HCT116 (cell line): ENCODE data around the gene RARG. TPM values are rescaled to one million over a fixed set of nuclear protein-coding genes. Genes with fewer than 3 reads are reported as not detected.

ENCODE experiments used
- ATAC-seq: fragments of 200-7000 bp; cut with Tn5 transposase; 2 replicates; pipeline ENCODE4 v1.9.1; 2020; ENCODE audit warnings: mild to moderate bottlenecking, moderate library complexity
- BruUV-seq: library from RNA; stranded (reverse); fragments of 400-500 nt; replicated peaks from 2 replicates; lab custom pipeline; 2021; lab: Mats Ljungman, UMichigan
- CTCF ChIA-PET: fragments of 300-600 bp; sonication (Branson Sonifier 250); formaldehyde crosslinking; loops from one replicate; lab custom pipeline; 2021; ENCODE audit warnings: antibody characterized with exemption; lab: Charles Lee
- POLR2A ChIA-PET: fragments of 300-600, 350-600 bp; sonication (Branson Sonifier 250); formaldehyde crosslinking; loops from one replicate; lab custom pipeline; 2021; ENCODE audit warnings: antibody characterized with exemption; lab: Charles Lee
- RAD21 ChIA-PET, 2 experiments: fragments of 300-600 bp; sonication (Branson Sonifier 250); formaldehyde crosslinking; loops; one replicate each; lab custom pipeline; 2023; ENCODE audit warnings: low total read pairs in 2 of 2; ENCODE audit not compliant: uncharacterized antibody in 2 of 2, unreplicated experiment in 2 of 2, low non-redundant PET in 1 of 2; lab: Charles Lee
- DNase-seq: peaks from one replicate; pipeline ENCODE4 v3.0.0-alpha.2; 2010; ENCODE audit warnings: low read depth, low spot score
- H2AFZ ChIP-seq: fragments of 200-600 bp; shearing (Covaris generic), sonication (generic); 2 replicates; pipeline ENCODE4 v1.6.1; 2017; ENCODE audit warnings: low read depth, mixed run types, mixed read lengths, antibody characterized with exemption, low read length; ENCODE audit not compliant: poor library complexity, severe bottlenecking
- H3K27ac ChIP-seq: 2 replicates; pipeline ENCODE4 v1.5.1; 2012; ENCODE audit warnings: low read depth, low read length
- H3K27me3 ChIP-seq: fragments of 200-600 bp; sonication (generic); 2 replicates; pipeline ENCODE4 v1.6.1; 2016; ENCODE audit warnings: mixed run types, low read length, mixed read lengths; ENCODE audit not compliant: insufficient read depth
- H3K36me3 ChIP-seq, 2 experiments: fragments of 200-500 bp in 1 of 2; fragments of 200-600 bp in 1 of 2; sonication (Bioruptor generic) in 1 of 2; sonication (generic) in 1 of 2; 2 replicates each; pipeline versions ENCODE4 v1.5.1 to v1.6.1; 2014 to 2016; ENCODE audit warnings: low read length in 2 of 2, inconsistent platforms in 1 of 2, mixed read lengths in 1 of 2, mixed run types in 1 of 2; ENCODE audit not compliant: insufficient read depth in 2 of 2, control insufficient read depth in 1 of 2
- H3K4me1 ChIP-seq, 2 experiments: fragments of 200-600 bp in 1 of 2; sonication (generic) in 1 of 2; 2 replicates each; pipeline versions ENCODE4 v1.5.1 to v1.6.1; 2012 to 2017; ENCODE audit warnings: low read length in 2 of 2, inconsistent platforms in 1 of 2, mild to moderate bottlenecking in 1 of 2, mixed read lengths in 1 of 2, mixed run types in 1 of 2, moderate library complexity in 1 of 2; ENCODE audit not compliant: insufficient read depth in 2 of 2, control insufficient read depth in 1 of 2
- H3K4me2 ChIP-seq: fragments of 200-600 bp; sonication (generic); 2 replicates; pipeline ENCODE4 v1.6.1; 2017; ENCODE audit warnings: mixed run types, low read length, mixed read lengths
- H3K4me3 ChIP-seq, 2 experiments: fragments of 200-600 bp in 1 of 2; sonication (generic) in 1 of 2; replicated peaks in 1 of 2; 2 replicates each; pipeline ENCODE4 v1.5.1; 2011 to 2016; ENCODE audit warnings: low read length in 2 of 2, control low read depth in 1 of 2, low read depth in 1 of 2, mild to moderate bottlenecking in 1 of 2, mixed read lengths in 1 of 2, mixed run types in 1 of 2
- H3K79me2 ChIP-seq: fragments of 200-600 bp; sonication (generic); 2 replicates; pipeline ENCODE4 v1.6.1; 2017; ENCODE audit warnings: mild to moderate bottlenecking, mixed run types, low read length, moderate library complexity, mixed read lengths; ENCODE audit not compliant: insufficient read depth
- H3K9ac ChIP-seq: fragments of 200-600 bp; sonication (generic); 2 replicates; pipeline ENCODE4 v1.6.1; 2016; ENCODE audit warnings: low read length, mixed read lengths
- H3K9me2 ChIP-seq: fragments of 200-600 bp; sonication (generic), shearing (Covaris generic); 2 replicates; pipeline ENCODE4 v1.6.1; 2017; ENCODE audit warnings: mixed run types, mild to moderate bottlenecking, moderate library complexity; ENCODE audit not compliant: insufficient read depth
- H3K9me3 ChIP-seq, 2 experiments: fragments of 200-500 bp in 1 of 2; fragments of 200-600 bp in 1 of 2; sonication (Bioruptor generic) in 1 of 2; sonication (generic) in 1 of 2; 2 replicates each; pipeline ENCODE4 v1.6.1; 2014 to 2017; ENCODE audit warnings: low read length in 2 of 2, mixed read lengths in 2 of 2, inconsistent platforms in 1 of 2, low read depth in 1 of 2, mild to moderate bottlenecking in 1 of 2, mixed run types in 1 of 2, moderate library complexity in 1 of 2; ENCODE audit not compliant: control insufficient read depth in 1 of 2, insufficient read depth in 1 of 2
- H4K20me1 ChIP-seq: fragments of 200-600 bp; sonication (generic), shearing (Covaris generic); 2 replicates; pipeline ENCODE4 v1.6.1; 2017; ENCODE audit warnings: mixed run types, mild to moderate bottlenecking, moderate library complexity; ENCODE audit not compliant: insufficient read depth
- TCF7L2 ChIP-seq: IDR thresholded peaks from 2 replicates; pipeline ENCODE4 v1.7.0; 2011; ENCODE audit warnings: borderline replicate concordance, inconsistent platforms; ENCODE audit not compliant: insufficient read depth, insufficient read length; ENCODE audit errors: extremely low read depth
- ZBTB33 ChIP-seq: IDR thresholded peaks from 2 replicates; pipeline ENCODE4 v1.6.1; 2011; ENCODE audit warnings: mild to moderate bottlenecking, low read length, moderate library complexity; ENCODE audit not compliant: insufficient replicate concordance; ENCODE audit errors: extremely low read depth
- intact Hi-C: fragments of 100-400 bp; cut with micrococcal nuclease; formaldehyde crosslinking; loops from 2 replicates; pipeline ENCODE4 v1.10.0; 2022
- total RNA-seq: library from RNA; stranded (reverse); gene quantifications from one replicate; pipeline ENCODE4 v1.2.1, GENCODE V29; 2021; ENCODE audit not compliant: unreplicated experiment

The RARG gene
- total RNA-seq, 1 experiment from 2014 or later, result 68.9 TPM

DNA sequence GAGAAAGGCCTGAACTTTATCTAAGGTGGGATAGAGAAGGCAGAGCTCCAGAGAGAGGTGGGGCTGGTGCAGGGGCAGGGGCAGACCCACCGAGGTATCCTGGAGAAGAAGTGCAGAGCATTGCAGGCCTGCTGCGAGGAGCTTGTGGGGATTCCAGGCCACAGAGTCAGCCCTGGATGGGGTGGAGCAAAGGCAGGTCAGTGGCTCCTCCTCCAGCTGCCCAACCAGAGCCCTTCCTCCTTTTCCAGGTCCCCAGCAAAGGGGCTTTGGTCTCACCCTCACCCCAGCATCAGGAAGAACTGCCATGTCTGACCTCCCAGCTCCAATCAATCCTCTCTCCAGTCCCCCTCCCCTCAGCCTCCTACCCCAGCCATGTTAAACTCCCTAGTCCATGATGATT lies 71.3 kb downstream of the RARG start:
- no peak overlapping the region for H2AFZ ChIP-seq
- ATAC-seq, result no peak
- intact Hi-C loops, result no loop called here
- CTCF ChIA-PET, result interaction anchor here (1.0 to 3.4 kb wide), 4 partner anchors 29 to 161 kb away, joined by 4 to 34 read pairs (median 10); partner anchors contain the start of gene AAAS
- no peak overlapping the region for H3K4me3 ChIP-seq
- no peak for DNase-seq
- no peaks in the 10 kb centered on the region for H3K9me3 ChIP-seq
- TF ChIP-seq ZBTB33, result no peak
- no peak for TF ChIP-seq TCF7L2
- RAD21 ChIA-PET, result interaction anchor here in 1 of 2 experiments (0.6 kb wide), 1 partner anchor 81 kb away, joined by 4 read pairs; the partner anchor contains the start of gene SPRYD3
- H3K27ac ChIP-seq, result no peak overlapping the region
- BruUV-seq, result no TSS peak
- no peaks in the 10 kb centered on the region for H3K9me2 ChIP-seq
- no peaks in the 10 kb centered on the region for H3K27me3 ChIP-seq
- POLR2A ChIA-PET, result interaction anchor here (0.6 kb wide), 1 partner anchor 48 kb away, joined by 3 read pairs; no protein-coding TSS in a partner anchor
- no peak overlapping the region for H3K9ac ChIP-seq
- no peaks in the 10 kb centered on the region for H3K36me3 ChIP-seq
- no peaks in the 10 kb centered on the region for H3K79me2 ChIP-seq
- no peaks in the 10 kb centered on the region for H4K20me1 ChIP-seq
- no peak overlapping the region for H3K4me2 ChIP-seq
- peaks cover 3 to 15% of the 10 kb centered on the region in 2 experiments; a peak in 3 of 4 replicates for H3K4me1 ChIP-seq

Other genes with a start within 250 kb of the RARG start
- gene EIF4B, start 225.8 kb downstream of the RARG start, total RNA-seq, result 809 TPM
- 25.7 TPM for gene TNS2, start 182.1 kb downstream of the RARG start, total RNA-seq
- gene SPRYD3, start 152.8 kb downstream of the RARG start, total RNA-seq, result 47.5 TPM
- 83.4 TPM for gene IGFBP6, start 134.5 kb downstream of the RARG start, total RNA-seq
- gene SOAT2, start 128.7 kb downstream of the RARG start, total RNA-seq, result 0.17 TPM
- 49.7 TPM for gene ZNF740, start 51.5 kb downstream of the RARG start, total RNA-seq
- 20.3 TPM for gene CSAD, start 51.3 kb downstream of the RARG start, total RNA-seq
- gene ITGB7, start 25.0 kb downstream of the RARG start, total RNA-seq, result 1.9 TPM
- gene ESPL1, start 36.1 kb upstream of the RARG start, total RNA-seq, result 50.3 TPM
- gene PFDN5, start 63.3 kb upstream of the RARG start, total RNA-seq, result 318 TPM
- 104 TPM for gene MYG1, start 67.5 kb upstream of the RARG start, total RNA-seq
- 87.9 TPM for gene AAAS, start 89.4 kb upstream of the RARG start, total RNA-seq
- not detected for gene SP7, start 104.1 kb upstream of the RARG start, total RNA-seq
- gene SP1, start 148.0 kb upstream of the RARG start, total RNA-seq, result 96.8 TPM
- gene AMHR2, start 191.6 kb upstream of the RARG start, total RNA-seq, result not detected
- 216 TPM for gene PRR13, start 209.5 kb upstream of the RARG start, total RNA-seq
- 856 TPM for gene PCBP2, start 219.9 kb upstream of the RARG start, total RNA-seq